ENCODE data around the gene AKR1B15.

The AKR1B15 gene

GRCh38 chr7:134619627-134620331, 70.9 kb downstream of the AKR1B15 start:
- no peak for DNase-seq

GRCh38 chr7:134622303-134622995, 73.5 kb downstream of the AKR1B15 start:
- no peak for DNase-seq

- DNase-seq = no peak
Observed at GRCh38 chr7:134623193-134623592, 74.3 kb downstream of the AKR1B15 start.

- no peak for DNase-seq
Observed at GRCh38 chr7:134625550-134625949, 76.6 kb downstream of the AKR1B15 start.

- no peak for DNase-seq
Observed at GRCh38 chr7:134627109-134627774, 78.3 kb downstream of the AKR1B15 start.

- no peak for DNase-seq
Observed at GRCh38 chr7:134627775-134628153, 78.9 kb downstream of the AKR1B15 start.

GRCh38 chr7:134629445-134629844, 80.5 kb downstream of the AKR1B15 start:
- DNase-seq = no peak
